RWPE2 (cell line): ENCODE results near the gene LMO7.

Experiments
- ATAC-seq: fragments of 200-7000 bp; cut with Tn5 transposase; 3 replicates; pipeline ENCODE4 v1.9.1; 2021; ENCODE audit warnings: low read depth
- DNase-seq: peaks from one replicate; pipeline ENCODE4 v3.0.0-alpha.2; 2020; ENCODE audit warnings: low spot score
- H3K27ac ChIP-seq: fragments of 450-650 bp; 2 replicates; pipeline ENCODE4 v1.5.1; 2017; ENCODE audit warnings: mild to moderate bottlenecking; ENCODE audit not compliant: poor library complexity, severe bottlenecking
- H3K27me3 ChIP-seq: fragments of 250-450 bp; sonication (Bioruptor Pico); 2 replicates; pipeline ENCODE4 v1.5.1; 2021; ENCODE audit warnings: mild to moderate bottlenecking, moderate library complexity; ENCODE audit not compliant: insufficient read depth, poor library complexity, severe bottlenecking
- H3K36me3 ChIP-seq: fragments of 250-450 bp; sonication (Bioruptor Pico); 2 replicates; pipeline ENCODE4 v1.5.1; 2020; ENCODE audit warnings: low read depth, mild to moderate bottlenecking, moderate library complexity
- H3K4me1 ChIP-seq: fragments of 250-450 bp; sonication (Bioruptor Pico); 2 replicates; pipeline ENCODE4 v1.5.1; 2021; ENCODE audit warnings: mild to moderate bottlenecking, moderate library complexity; ENCODE audit not compliant: insufficient read depth, poor library complexity, severe bottlenecking
- H3K4me3 ChIP-seq: fragments of 250-450 bp; sonication (Bioruptor Pico); 2 replicates; pipeline ENCODE4 v1.5.1; 2021; ENCODE audit warnings: mild to moderate bottlenecking, moderate library complexity; ENCODE audit not compliant: severe bottlenecking
- H3K9me3 ChIP-seq: fragments of 250-450 bp; sonication (Bioruptor Pico); 2 replicates; pipeline ENCODE4 v1.5.1; 2021; ENCODE audit warnings: mild to moderate bottlenecking, moderate library complexity; ENCODE audit not compliant: severe bottlenecking
- TF ChIP-seq, protein P1 (sequence below): fragments of 450-650 bp; IDR thresholded peaks from one replicate; pipeline ENCODE4 v1.5.1; 2017; ENCODE audit warnings: mild to moderate bottlenecking, moderate library complexity; ENCODE audit not compliant: poor library complexity, severe bottlenecking

The LMO7 gene

DNA sequence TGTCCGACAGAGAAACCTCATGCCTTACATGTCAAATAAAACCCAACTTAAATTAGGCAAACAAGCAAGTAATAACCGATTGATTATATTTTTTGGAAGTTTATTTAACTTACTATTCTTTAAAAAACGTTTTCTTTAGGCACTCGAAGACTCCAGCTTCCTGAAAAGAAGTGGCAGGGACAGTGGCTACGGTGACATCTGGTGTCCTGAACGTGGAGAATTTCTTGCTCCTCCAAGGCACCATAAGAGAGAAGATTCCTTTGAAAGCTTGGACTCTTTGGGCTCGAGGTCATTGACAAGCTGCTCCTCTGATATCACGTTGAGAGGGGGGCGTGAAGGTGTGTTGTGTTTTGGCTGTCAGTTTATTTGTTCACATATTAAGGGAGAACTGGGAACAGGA lies 164.4 kb downstream of the LMO7 start:
- Histone ChIP-seq H3K36me3 (0 out of 2 replicates have a peak, but pooled peaks cover 6% of the 10 kb centered on the region), H3K4me3 (no peak overlapping the region), H3K27ac (no peak overlapping the region), H3K27me3 (no peaks in the 10 kb centered on the region), H3K4me1 (peaks cover 9% of the 10 kb centered on the region), H3K9me3 (no peaks in the 10 kb centered on the region)
- no peak for DNase-seq
- ATAC-seq: no peak
- TF ChIP-seq, protein P1, sequence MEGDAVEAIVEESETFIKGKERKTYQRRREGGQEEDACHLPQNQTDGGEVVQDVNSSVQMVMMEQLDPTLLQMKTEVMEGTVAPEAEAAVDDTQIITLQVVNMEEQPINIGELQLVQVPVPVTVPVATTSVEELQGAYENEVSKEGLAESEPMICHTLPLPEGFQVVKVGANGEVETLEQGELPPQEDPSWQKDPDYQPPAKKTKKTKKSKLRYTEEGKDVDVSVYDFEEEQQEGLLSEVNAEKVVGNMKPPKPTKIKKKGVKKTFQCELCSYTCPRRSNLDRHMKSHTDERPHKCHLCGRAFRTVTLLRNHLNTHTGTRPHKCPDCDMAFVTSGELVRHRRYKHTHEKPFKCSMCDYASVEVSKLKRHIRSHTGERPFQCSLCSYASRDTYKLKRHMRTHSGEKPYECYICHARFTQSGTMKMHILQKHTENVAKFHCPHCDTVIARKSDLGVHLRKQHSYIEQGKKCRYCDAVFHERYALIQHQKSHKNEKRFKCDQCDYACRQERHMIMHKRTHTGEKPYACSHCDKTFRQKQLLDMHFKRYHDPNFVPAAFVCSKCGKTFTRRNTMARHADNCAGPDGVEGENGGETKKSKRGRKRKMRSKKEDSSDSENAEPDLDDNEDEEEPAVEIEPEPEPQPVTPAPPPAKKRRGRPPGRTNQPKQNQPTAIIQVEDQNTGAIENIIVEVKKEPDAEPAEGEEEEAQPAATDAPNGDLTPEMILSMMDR: no peak

DNA sequence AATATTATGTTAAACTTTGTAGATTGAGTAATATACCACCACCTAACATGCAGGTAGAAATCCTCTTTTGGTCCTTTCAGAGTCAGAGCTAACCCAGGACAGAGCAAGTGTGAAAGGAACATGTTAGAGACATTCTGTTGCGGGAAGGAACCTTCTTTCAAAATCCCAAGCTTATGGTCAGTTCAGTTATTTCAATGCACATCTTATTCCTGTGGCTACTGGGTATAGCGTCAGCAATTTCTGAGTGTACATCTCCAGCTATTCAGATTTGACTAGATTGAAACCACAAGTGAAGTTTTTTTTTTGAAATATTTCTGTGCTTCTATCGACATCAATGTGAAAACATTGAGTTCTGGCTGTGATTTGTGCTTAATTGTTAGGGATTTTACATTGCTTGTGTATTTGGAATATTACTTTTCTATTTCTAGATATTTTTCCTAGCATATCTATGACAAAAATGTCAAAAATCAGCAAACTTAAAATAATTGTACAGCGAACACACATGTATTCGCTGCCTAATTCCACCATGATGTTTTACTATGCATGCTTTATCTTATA lies 165.3 kb downstream of the LMO7 start:
- ATAC-seq: no peak
- Histone ChIP-seq H3K36me3 (0 out of 2 replicates have a peak, but pooled peaks cover 6% of the 10 kb centered on the region), H3K4me3 (no peak overlapping the region), H3K27ac (no peak overlapping the region), H3K4me1 (peaks cover 9% of the 10 kb centered on the region), H3K27me3 (no peaks in the 10 kb centered on the region), H3K9me3 (no peaks in the 10 kb centered on the region)
- DNase-seq: no peak
- TF ChIP-seq, protein P1: no peak

DNA sequence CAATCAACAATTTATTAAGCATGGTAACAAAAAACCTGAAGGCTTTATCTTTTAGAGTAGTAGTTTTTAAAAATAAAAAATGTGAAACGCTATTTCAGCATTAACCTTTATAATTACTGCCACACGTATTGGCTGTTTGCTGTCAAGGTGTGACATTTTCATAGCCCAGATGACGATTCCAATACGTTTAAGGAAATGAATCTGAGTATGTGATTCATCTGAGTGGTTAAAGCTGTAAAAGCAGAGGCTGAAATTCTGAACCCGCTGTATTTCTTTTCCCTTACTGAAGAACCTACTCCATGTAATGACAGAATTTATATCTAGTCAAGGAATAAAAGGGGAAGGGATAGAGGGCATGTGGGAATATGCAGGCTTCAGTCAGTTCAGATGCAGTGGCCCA lies 166.0 kb downstream of the LMO7 start:
- H3K27me3 ChIP-seq: no peaks in the 10 kb centered on the region
- peaks cover 9% of the 10 kb centered on the region for H3K4me1 ChIP-seq
- no peak overlapping the region for H3K27ac ChIP-seq
- TF ChIP-seq, protein P1: no peak
- H3K36me3 ChIP-seq: 0 out of 2 replicates have a peak, but pooled peaks cover 2% of the 10 kb centered on the region
- DNase-seq (no peak), ATAC-seq (no peak)
- H3K9me3 ChIP-seq: no peaks in the 10 kb centered on the region
- H3K4me3 ChIP-seq: no peak overlapping the region

DNA sequence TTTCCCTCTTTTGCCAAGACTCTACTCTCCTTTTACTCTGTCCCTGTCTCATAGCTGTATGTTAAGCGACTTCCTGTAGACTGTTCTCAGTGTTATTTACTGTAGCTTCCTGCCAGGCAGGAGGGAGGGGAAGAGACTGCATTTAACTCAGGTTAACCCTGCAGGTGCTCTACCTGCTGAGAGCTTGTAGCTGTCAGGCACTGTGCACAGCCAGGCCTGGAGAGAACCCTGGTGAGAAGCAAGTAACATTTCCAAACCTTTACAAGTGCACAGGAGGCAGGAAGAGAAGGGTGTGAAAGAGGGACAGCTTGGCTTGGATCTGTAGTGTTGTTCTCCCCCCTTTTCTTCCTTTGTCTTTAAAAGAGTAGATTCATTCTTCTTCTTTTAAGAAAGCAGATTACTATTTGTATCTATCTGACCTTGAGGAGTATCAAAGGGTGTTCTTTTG lies 167.1 kb downstream of the LMO7 start:
- no peak overlapping the region for H3K4me3 ChIP-seq
- ATAC-seq: peak; percentile 29; the same call in 1 of the 3 replicates
- peaks cover 6% of the 10 kb centered on the region for H3K4me1 ChIP-seq
- H3K36me3 ChIP-seq: no peaks in the 10 kb centered on the region
- TF ChIP-seq, protein P1: no peak
- H3K9me3 ChIP-seq: no peaks in the 10 kb centered on the region
- H3K27me3 ChIP-seq: no peaks in the 10 kb centered on the region
- DNase-seq: no peak
- no peak overlapping the region for H3K27ac ChIP-seq

DNA sequence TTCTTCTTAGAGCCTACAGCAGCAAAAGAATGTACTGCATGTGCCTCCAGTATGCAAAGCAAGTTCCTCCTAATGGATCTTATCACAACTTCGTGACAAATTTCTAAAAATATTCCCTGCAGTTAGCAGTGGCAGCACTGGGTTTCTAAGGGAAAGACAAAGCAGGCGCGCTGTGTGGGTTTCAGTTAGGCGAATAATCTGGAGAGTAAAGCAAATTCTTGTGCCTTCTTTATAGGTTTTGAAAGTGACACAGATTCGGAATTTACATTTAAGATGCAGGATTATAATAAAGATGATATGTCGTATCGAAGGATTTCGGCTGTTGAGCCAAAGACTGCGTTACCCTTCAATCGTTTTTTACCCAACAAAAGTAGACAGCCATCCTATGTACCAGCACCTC lies 167.9 kb downstream of the LMO7 start:
- TF ChIP-seq, protein P1: no peak
- H3K4me1 ChIP-seq: no peaks in the 10 kb centered on the region
- DNase-seq: no peak
- no peaks in the 10 kb centered on the region for H3K27me3 ChIP-seq
- no peaks in the 10 kb centered on the region for H3K36me3 ChIP-seq
- H3K9me3 ChIP-seq: no peaks in the 10 kb centered on the region
- H3K27ac ChIP-seq: no peak overlapping the region
- ATAC-seq: no peak
- no peak overlapping the region for H3K4me3 ChIP-seq
